ENCODE results near the gene TP63. TPM values are rescaled to one million over a fixed set of nuclear protein-coding genes. Genes with fewer than 3 reads are reported as not detected.

Gene TP63
- total RNA-seq, 1 experiment from 2014 or later = not detected

DNA sequence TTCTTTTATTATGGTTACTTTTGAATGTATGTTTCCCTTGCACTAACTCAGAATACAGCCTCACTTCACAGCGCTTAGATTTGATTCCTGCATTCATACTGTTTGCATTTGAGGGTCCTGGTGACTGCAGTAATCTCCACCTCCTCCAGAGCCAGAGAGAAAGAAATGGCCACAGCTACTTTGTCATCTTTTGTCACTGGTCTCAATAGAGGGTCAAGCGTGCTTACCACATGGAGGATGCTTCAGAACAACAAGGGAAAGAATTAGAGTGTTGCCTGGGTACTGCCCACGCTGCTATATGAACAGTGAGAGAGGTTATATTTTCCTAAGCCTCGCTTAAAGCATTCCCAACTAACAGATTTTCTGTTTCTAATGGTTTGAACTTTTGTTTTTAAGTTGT, 190.1 kb downstream of the TP63 start:
- Histone ChIP-seq H2BK20ac (ENCODE audit: low read depth, low read length, poor library complexity, severe bottlenecking) (no peak overlapping the region), H2BK15ac (ENCODE audit: low read depth, low read length) (no peak overlapping the region), H3K27me3 (ENCODE audit: insufficient read depth, low read length) (no peaks in the 10 kb centered on the region), H4K5ac (ENCODE audit: insufficient read length, low read depth, low read length) (no peak overlapping the region), H3K79me2 (ENCODE audit: insufficient read depth, low read length) (no peaks in the 10 kb centered on the region), H3K27ac (ENCODE audit: insufficient read length, low read depth, low read length) (no peak overlapping the region), H4K20me1 (ENCODE audit: control insufficient read depth, insufficient read depth, insufficient read length) (no peaks in the 10 kb centered on the region), H3K23ac (ENCODE audit: insufficient read length, low read depth, low read length) (no peak overlapping the region), H2BK12ac (ENCODE audit: insufficient read length, low read depth, low read length) (no peak overlapping the region), H4K91ac (ENCODE audit: insufficient read length, low read depth, low read length) (no peak overlapping the region), H3K14ac (ENCODE audit: insufficient read depth, low read length) (no peak overlapping the region), H3K9ac (ENCODE audit: extremely low read depth, insufficient read length, low read length) (no peak overlapping the region), H2BK5ac (ENCODE audit: insufficient read length, low read length) (no peak overlapping the region), H3K18ac (ENCODE audit: insufficient read length, low read depth, low read length) (no peak overlapping the region), H3K79me1 (ENCODE audit: insufficient read depth, low read depth, low read length, poor library complexity, severe bottlenecking) (no peaks in the 10 kb centered on the region), H3K9me3 (ENCODE audit: control insufficient read depth, low read depth, low read length) (no peaks in the 10 kb centered on the region), H4K8ac (replicated peaks; ENCODE audit: insufficient read length, low read depth, low read length) (no peak overlapping the region), H3K4me1 (ENCODE audit: insufficient read depth, low read length) (no peaks in the 10 kb centered on the region), H3T11ph (ENCODE audit: low read length) (no peak overlapping the region), H2AFZ (ENCODE audit: low read length) (no peak overlapping the region), H3K23me2 (ENCODE audit: insufficient read length, low read depth, low read length, poor library complexity, severe bottlenecking) (no peaks in the 10 kb centered on the region), H2BK120ac (ENCODE audit: low read depth, low read length, poor library complexity, severe bottlenecking) (no peak overlapping the region), H3K4ac (ENCODE audit: low read depth, low read length) (no peak overlapping the region), H3K56ac (ENCODE audit: insufficient read length, low read depth, low read length) (no peak overlapping the region), H2AK5ac (ENCODE audit: insufficient read length, low read length) (no peak overlapping the region), H3K4me2 (ENCODE audit: insufficient read depth, insufficient read length, low read length) (no peak overlapping the region)
- Mint-ChIP-seq H3K27ac (no peak overlapping the region), H3K4me3 (no peak overlapping the region), H3K36me3 (ENCODE audit: insufficient read depth in 1 of 3, low read depth in 3 of 3) (no peaks in the 10 kb centered on the region), H3K9me3 (no peaks in the 10 kb centered on the region), H3K27me3 (ENCODE audit: low read depth) (no peaks in the 10 kb centered on the region; the same call in 1 of the 2 replicates), H3K4me1 (peaks cover 9 to 32% of the 10 kb centered on the region in 2 experiments)
- DNase-seq = no peak
- TF ChIP-seq, protein P1, sequence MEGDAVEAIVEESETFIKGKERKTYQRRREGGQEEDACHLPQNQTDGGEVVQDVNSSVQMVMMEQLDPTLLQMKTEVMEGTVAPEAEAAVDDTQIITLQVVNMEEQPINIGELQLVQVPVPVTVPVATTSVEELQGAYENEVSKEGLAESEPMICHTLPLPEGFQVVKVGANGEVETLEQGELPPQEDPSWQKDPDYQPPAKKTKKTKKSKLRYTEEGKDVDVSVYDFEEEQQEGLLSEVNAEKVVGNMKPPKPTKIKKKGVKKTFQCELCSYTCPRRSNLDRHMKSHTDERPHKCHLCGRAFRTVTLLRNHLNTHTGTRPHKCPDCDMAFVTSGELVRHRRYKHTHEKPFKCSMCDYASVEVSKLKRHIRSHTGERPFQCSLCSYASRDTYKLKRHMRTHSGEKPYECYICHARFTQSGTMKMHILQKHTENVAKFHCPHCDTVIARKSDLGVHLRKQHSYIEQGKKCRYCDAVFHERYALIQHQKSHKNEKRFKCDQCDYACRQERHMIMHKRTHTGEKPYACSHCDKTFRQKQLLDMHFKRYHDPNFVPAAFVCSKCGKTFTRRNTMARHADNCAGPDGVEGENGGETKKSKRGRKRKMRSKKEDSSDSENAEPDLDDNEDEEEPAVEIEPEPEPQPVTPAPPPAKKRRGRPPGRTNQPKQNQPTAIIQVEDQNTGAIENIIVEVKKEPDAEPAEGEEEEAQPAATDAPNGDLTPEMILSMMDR (conservative IDR thresholded peaks at IDR 0.05) = no peak
- WGBS (ENCODE audit: extremely low coverage, insufficient read length, low lambda C conversion rate) = no CpG with 5 or more reads among the region's 4 CpGs

All from H9 (cell line).